ENCODE measurements around the gene KRT9.

Gene KRT9

DNA sequence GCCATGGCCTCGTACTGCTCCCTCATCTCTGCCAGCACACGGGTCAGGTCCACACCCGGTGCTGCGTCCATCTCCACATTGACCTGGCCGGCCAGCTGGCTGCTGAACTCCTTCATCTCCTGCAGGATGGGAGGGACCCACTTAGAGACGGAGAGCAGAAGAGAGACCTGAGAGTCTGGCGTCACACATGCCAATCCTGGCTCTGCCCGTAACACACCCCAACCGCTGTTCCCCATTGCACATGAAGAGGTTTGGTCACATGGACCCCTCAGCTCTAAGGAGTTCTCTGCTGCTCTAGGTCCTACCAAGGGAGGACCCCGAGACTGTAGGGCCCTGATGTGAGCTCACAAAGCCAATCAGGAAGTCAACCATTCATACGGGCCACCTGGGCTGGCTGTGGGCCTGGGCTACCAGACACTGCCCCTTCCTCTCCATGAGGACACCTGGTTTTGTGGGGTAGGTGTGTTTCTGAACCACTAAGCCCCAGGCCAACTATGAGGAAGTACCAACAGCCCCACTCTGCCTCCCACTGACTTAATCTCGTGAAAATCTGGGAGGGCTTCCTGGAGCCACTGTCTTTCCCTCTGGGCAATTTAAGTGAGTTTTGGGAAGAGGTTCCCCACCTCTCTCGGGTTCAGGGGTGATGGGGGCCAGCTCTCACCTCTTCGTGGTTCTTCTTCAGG lies 55.6 kb downstream of the KRT9 start:
- H3K4me3 Mint-ChIP-seq = no peak overlapping the region
- H3K27ac Mint-ChIP-seq = no peak overlapping the region
- no peaks in the 10 kb centered on the region for H3K36me3 Mint-ChIP-seq (ENCODE audit: low read depth)

More for the DNA sequence above, 55.6 kb downstream of the KRT9 start:
- Mint-ChIP-seq H3K9me3 (no peaks in the 10 kb centered on the region), H3K27me3 (ENCODE audit: low read depth, poor library complexity) (peaks cover 7% of the 10 kb centered on the region), H3K4me1 (peaks cover 15% of the 10 kb centered on the region)
- TF ChIP-seq, protein P1, sequence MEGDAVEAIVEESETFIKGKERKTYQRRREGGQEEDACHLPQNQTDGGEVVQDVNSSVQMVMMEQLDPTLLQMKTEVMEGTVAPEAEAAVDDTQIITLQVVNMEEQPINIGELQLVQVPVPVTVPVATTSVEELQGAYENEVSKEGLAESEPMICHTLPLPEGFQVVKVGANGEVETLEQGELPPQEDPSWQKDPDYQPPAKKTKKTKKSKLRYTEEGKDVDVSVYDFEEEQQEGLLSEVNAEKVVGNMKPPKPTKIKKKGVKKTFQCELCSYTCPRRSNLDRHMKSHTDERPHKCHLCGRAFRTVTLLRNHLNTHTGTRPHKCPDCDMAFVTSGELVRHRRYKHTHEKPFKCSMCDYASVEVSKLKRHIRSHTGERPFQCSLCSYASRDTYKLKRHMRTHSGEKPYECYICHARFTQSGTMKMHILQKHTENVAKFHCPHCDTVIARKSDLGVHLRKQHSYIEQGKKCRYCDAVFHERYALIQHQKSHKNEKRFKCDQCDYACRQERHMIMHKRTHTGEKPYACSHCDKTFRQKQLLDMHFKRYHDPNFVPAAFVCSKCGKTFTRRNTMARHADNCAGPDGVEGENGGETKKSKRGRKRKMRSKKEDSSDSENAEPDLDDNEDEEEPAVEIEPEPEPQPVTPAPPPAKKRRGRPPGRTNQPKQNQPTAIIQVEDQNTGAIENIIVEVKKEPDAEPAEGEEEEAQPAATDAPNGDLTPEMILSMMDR (IDR thresholded peaks at IDR 0.05) = no peak
- DNase-seq = no peak

Measured in nephron progenitor cell (in vitro differentiated cells).